Breast epithelium (tissue), 3 donors: ENCODE results near the gene MIB2.
"Not testable (repeated sequence)": the region's sequence is repeated elsewhere in the genome, so short reads cannot be mapped to it uniquely, and the experiment has no call there.

Source experiments
- CTCF ChIP-seq, 3 donors: fragments of 450-650 bp; IDR thresholded peaks; one replicate each; pipeline ENCODE4 v1.5.1; 2016 to 2017; ENCODE audit warnings: antibody characterized with exemption in 3 of 3, mild to moderate bottlenecking in 3 of 3, moderate library complexity in 3 of 3
- POLR2A ChIP-seq: fragments of 450-650 bp; IDR thresholded peaks from one replicate; pipeline ENCODE4 v1.6.1; 2016; ENCODE audit warnings: antibody characterized with exemption, mild to moderate bottlenecking, moderate library complexity

DNA sequence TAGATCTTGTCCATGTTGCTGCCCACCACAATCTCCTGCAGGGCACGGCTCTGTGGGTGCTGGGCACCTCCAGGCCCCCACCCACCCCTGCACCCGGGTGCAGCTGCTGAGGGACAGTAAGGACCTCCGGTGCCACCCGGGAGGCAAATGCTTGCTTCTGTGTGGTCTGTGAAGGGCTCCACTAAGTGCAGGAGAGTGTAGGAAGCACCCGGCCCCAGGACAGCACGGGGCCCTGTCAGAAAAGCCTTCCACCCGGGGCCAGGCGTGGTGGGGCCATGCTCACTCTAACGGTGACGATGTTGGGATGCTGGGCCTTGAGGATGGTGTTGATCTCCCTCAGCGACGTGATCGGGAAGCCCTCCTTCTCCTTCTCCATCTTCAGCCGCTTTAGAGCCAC lies 22.2 kb downstream of the MIB2 start:
- not testable (repeated sequence) for TF ChIP-seq CTCF (IDR thresholded peaks at IDR 0.05); POLR2A
